Measurements from ENCODE around the gene SNW1. TPM values are rescaled to one million over a fixed set of nuclear protein-coding genes. Genes with fewer than 3 reads are reported as not detected.
"Not testable (repeated sequence)": the region's sequence is repeated elsewhere in the genome, so short reads cannot be mapped to it uniquely, and the experiment has no call there.

SNW1 gene
- 34.8 and 39.5 TPM in 2 replicates for total RNA-seq (2014; rRNA removed; shearing (Covaris generic); ENCODE audit: low replicate concordance)

GRCh38 chr14:77760381-77761204 is at the start of gene SNW1:
Gene SNW1, minus strand, starts transcription at chr14:77761156. Its CDS starts 29 bp downstream, at chr14:77761127.
- peak; percentile 86 for DNase-seq
- no peaks in the 10 kb centered on the region; the same call in none of the 2 replicates for H3K36me3 ChIP-seq
- peak within 1 kb of the TSS; percentile 65 for H3K4me3 ChIP-seq
- H3K27me3 ChIP-seq, result no peaks in the 10 kb centered on the region
- no peaks in the 10 kb centered on the region for H3K9me3 ChIP-seq

GRCh38 chr14:77809011-77809410 is 48.1 kb upstream of the SNW1 start:
- H3K27me3 ChIP-seq, result no peaks in the 10 kb centered on the region
- H3K4me3 ChIP-seq, result no peak overlapping the region
- no peaks in the 10 kb centered on the region for H3K9me3 ChIP-seq
- no peaks in the 10 kb centered on the region for H3K36me3 ChIP-seq
- no peak for DNase-seq

GRCh38 chr14:77808250-77808649 is 47.3 kb upstream of the SNW1 start:
- no peak for DNase-seq
- H3K9me3 ChIP-seq, result no peaks in the 10 kb centered on the region
- no peak overlapping the region for H3K4me3 ChIP-seq
- H3K27me3 ChIP-seq, result no peaks in the 10 kb centered on the region
- no peaks in the 10 kb centered on the region for H3K36me3 ChIP-seq

- Histone ChIP-seq H3K4me3 (no peak overlapping the region), H3K27me3 (no peaks in the 10 kb centered on the region), H3K36me3 (no peaks in the 10 kb centered on the region), H3K9me3 (no peaks in the 10 kb centered on the region)
- no peak for DNase-seq
Measured at GRCh38 chr14:77805706-77806105, 44.8 kb upstream of the SNW1 start.

GRCh38 chr14:77804592-77804991 is 43.6 kb upstream of the SNW1 start:
- no peaks in the 10 kb centered on the region for H3K36me3 ChIP-seq
- H3K4me3 ChIP-seq, result no peak overlapping the region
- no peaks in the 10 kb centered on the region for H3K27me3 ChIP-seq
- no peaks in the 10 kb centered on the region for H3K9me3 ChIP-seq
- DNase-seq, result no peak

- DNase-seq, result no peak
- Histone ChIP-seq H3K9me3 (no peaks in the 10 kb centered on the region), H3K36me3 (no peaks in the 10 kb centered on the region), H3K27me3 (no peaks in the 10 kb centered on the region), H3K4me3 (peak overlapping the region; percentile 67)
Measured at GRCh38 chr14:77800814-77801213, 39.9 kb upstream of the SNW1 start.

- no peaks in the 10 kb centered on the region for H3K27me3 ChIP-seq
- no peaks in the 10 kb centered on the region for H3K36me3 ChIP-seq
- peak within 1 kb of the TSS; percentile 67 for H3K4me3 ChIP-seq
Measured at GRCh38 chr14:77799863-77800730, 39.1 kb upstream of the SNW1 start, which contains the start of gene ADCK1. Gene ADCK1, plus strand, starts transcription at chr14:77800109. Its CDS starts 18,870 bp downstream, at chr14:77818979.

GRCh38 chr14:77799456-77799855 is 38.5 kb upstream of the SNW1 start:
- DNase-seq, H3K9me3 ChIP-seq, H3K36me3 ChIP-seq, H3K27me3 ChIP-seq: not testable (repeated sequence)
- peak overlapping the region; percentile 67 for H3K4me3 ChIP-seq

More at GRCh38 chr14:77799863-77800730, 39.1 kb upstream of the SNW1 start, which contains the start of gene ADCK1:
- peak; percentile 80 for DNase-seq
- H3K9me3 ChIP-seq, result no peaks in the 10 kb centered on the region

- DNase-seq, result no peak
- no peaks in the 10 kb centered on the region for H3K36me3 ChIP-seq
- H3K27me3 ChIP-seq, result no peaks in the 10 kb centered on the region
Measured at GRCh38 chr14:77794357-77794756, 33.4 kb upstream of the SNW1 start.

GRCh38 chr14:77793255-77793654 is 32.3 kb upstream of the SNW1 start:
- H3K27me3 ChIP-seq, H3K36me3 ChIP-seq, DNase-seq, H3K9me3 ChIP-seq, H3K4me3 ChIP-seq: not testable (repeated sequence)

More at GRCh38 chr14:77794357-77794756, 33.4 kb upstream of the SNW1 start:
- Histone ChIP-seq H3K9me3 (no peaks in the 10 kb centered on the region), H3K4me3 (no peak overlapping the region)

- peak; percentile 6 for DNase-seq
- no peaks in the 10 kb centered on the region for H3K36me3 ChIP-seq
Measured at GRCh38 chr14:77791225-77791600, 30.3 kb upstream of the SNW1 start.

GRCh38 chr14:77790566-77791224 is 29.7 kb upstream of the SNW1 start:
- no peak for DNase-seq
- H3K9me3 ChIP-seq, result no peaks in the 10 kb centered on the region
- no peaks in the 10 kb centered on the region for H3K27me3 ChIP-seq
- no peaks in the 10 kb centered on the region for H3K36me3 ChIP-seq
- no peak overlapping the region for H3K4me3 ChIP-seq

More at GRCh38 chr14:77791225-77791600, 30.3 kb upstream of the SNW1 start:
- no peaks in the 10 kb centered on the region for H3K9me3 ChIP-seq
- no peak overlapping the region for H3K4me3 ChIP-seq
- H3K27me3 ChIP-seq, result no peaks in the 10 kb centered on the region

- Histone ChIP-seq H3K9me3 (no peaks in the 10 kb centered on the region), H3K27me3 (no peaks in the 10 kb centered on the region), H3K4me3 (no peak overlapping the region), H3K36me3 (no peaks in the 10 kb centered on the region)
- DNase-seq, result no peak
Measured at GRCh38 chr14:77786148-77786547, 25.2 kb upstream of the SNW1 start.

GRCh38 chr14:77782202-77782601 is 21.2 kb upstream of the SNW1 start:
- Histone ChIP-seq H3K9me3 (no peaks in the 10 kb centered on the region), H3K27me3 (no peaks in the 10 kb centered on the region), H3K36me3 (no peaks in the 10 kb centered on the region), H3K4me3 (no peak overlapping the region)
- no peak for DNase-seq

GRCh38 chr14:77773966-77774365 is 13.0 kb upstream of the SNW1 start:
- not testable (repeated sequence) for H3K9me3 ChIP-seq, H3K27me3 ChIP-seq, H3K4me3 ChIP-seq, H3K36me3 ChIP-seq, DNase-seq

- DNase-seq, H3K4me3 ChIP-seq, H3K9me3 ChIP-seq, H3K36me3 ChIP-seq, H3K27me3 ChIP-seq: not testable (repeated sequence)
Measured at GRCh38 chr14:77768442-77769069, 7.6 kb upstream of the SNW1 start.

Data from MG63 (cell line).